HUES48 (cell line): ENCODE data around the gene PIWIL4.
"Not testable (repeated sequence)": the region's sequence is repeated elsewhere in the genome, so short reads cannot be mapped to it uniquely, and the experiment has no call there.

Source experiments
- H3K27ac ChIP-seq: one replicate; pipeline ENCODE4 v1.7.0; 2013; ENCODE audit warnings: low read depth, low read length, inconsistent platforms
- H3K27me3 ChIP-seq: 2 replicates; pipeline ENCODE4 v1.6.1; 2013; ENCODE audit warnings: mild to moderate bottlenecking, low read length; ENCODE audit not compliant: control insufficient read depth, insufficient read depth
- H3K36me3 ChIP-seq: 2 replicates; pipeline ENCODE4 v1.6.1; 2013; ENCODE audit warnings: low read length; ENCODE audit not compliant: control insufficient read depth, insufficient read depth
- H3K4me1 ChIP-seq: 2 replicates; pipeline ENCODE4 v1.6.1; 2013; ENCODE audit warnings: mild to moderate bottlenecking, low read length; ENCODE audit not compliant: control insufficient read depth, insufficient read depth
- H3K4me3 ChIP-seq: 2 replicates; pipeline ENCODE4 v1.5.1; 2013; ENCODE audit warnings: mild to moderate bottlenecking, low read depth, low read length
- H3K9ac ChIP-seq: 2 replicates; pipeline ENCODE4 v1.6.1; 2013; ENCODE audit warnings: mild to moderate bottlenecking, low read depth, low read length, moderate library complexity
- H3K9me3 ChIP-seq: 2 replicates; pipeline ENCODE4 v1.6.1; 2013; ENCODE audit warnings: low read length; ENCODE audit not compliant: control insufficient read depth, insufficient read depth

Gene PIWIL4

DNA sequence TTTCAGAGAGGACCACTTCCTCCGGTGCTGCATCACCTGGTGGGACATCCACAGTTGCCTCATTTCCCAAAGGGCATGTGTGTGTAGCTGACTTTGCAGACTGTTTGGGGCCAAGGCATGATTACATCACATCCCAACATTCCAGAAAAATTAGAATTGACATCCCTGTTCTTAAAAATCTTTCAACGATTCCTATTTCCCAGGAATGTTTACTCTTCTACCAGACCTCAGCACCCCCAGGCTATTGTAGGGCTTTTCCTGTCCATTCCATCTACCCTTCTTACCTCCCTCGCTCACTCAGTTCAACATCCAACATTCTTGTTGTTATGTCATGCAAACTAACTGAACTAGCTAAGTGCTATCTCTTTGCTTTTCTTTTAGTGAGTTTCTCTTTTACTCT lies 37.3 kb downstream of the PIWIL4 start:
- Histone ChIP-seq H3K9me3 (0 out of 2 replicates have a peak, but pooled peaks cover 3% of the 10 kb centered on the region), H3K36me3 (no peaks in the 10 kb centered on the region), H3K9ac (no peak overlapping the region), H3K27ac (peak overlapping the region; percentile 38), H3K4me1 (peaks cover 22% of the 10 kb centered on the region), H3K27me3 (no peaks in the 10 kb centered on the region), H3K4me3 (no peak overlapping the region)

DNA sequence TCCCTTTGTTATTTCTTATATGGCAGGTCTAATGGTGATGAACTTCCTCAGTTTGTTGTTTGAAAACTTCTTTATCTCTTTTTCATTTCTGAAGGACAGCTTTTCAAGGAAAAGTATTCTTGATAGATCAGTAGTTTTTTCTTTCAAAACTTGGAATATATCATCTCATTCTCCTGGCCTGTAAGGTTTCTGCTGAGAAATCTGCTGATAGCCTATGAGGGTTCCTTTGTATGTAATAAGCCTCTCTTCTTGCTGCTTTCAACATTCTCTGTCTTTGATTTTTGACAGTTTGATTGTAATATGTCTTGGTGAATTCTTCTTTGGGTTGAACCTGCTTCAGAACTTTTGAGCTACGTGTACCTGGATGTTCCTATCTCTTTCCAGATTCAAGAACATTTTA lies 46.0 kb downstream of the PIWIL4 start:
- no peak overlapping the region for H3K9ac ChIP-seq
- H3K27me3 ChIP-seq = no peaks in the 10 kb centered on the region
- no peak overlapping the region for H3K27ac ChIP-seq
- H3K4me1 ChIP-seq = no peaks in the 10 kb centered on the region
- H3K36me3 ChIP-seq = no peaks in the 10 kb centered on the region
- H3K9me3 ChIP-seq = peaks cover 15% of the 10 kb centered on the region
- H3K4me3 ChIP-seq = no peak overlapping the region

DNA sequence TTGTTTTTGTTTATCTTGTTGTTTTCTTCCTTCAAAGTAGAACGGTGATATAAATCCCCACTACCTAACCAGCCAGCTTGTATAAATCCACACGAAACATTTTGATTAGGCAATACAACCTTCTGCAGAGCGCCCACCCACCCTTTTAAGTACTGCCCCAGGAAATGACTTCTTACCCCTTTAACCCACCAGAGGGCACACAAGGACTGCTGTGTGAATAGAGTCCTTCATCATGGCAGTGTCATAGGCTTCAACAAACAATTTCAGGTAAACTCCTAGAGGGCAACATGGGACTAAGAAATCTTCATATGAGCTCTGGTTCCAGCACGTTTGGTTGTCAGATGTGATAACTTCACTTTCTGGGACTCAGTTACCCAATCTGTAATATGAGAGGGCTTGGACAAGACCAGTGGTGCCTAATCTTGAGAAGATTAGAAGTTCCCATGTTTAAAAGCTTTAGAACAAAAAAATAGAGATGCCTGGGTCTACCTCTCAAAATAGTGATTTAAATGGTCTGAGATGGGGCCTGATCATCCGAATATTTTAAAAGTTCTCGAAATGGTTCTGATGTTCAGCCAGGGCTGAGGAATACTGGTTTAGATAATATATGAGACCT lies 56.1 kb downstream of the PIWIL4 start:
- peaks cover 17% of the 10 kb centered on the region for H3K9me3 ChIP-seq
- H3K9ac ChIP-seq = no peak overlapping the region
- no peaks in the 10 kb centered on the region for H3K27me3 ChIP-seq
- H3K27ac ChIP-seq = no peak overlapping the region
- no peak overlapping the region for H3K4me3 ChIP-seq
- no peaks in the 10 kb centered on the region for H3K4me1 ChIP-seq
- no peaks in the 10 kb centered on the region for H3K36me3 ChIP-seq

DNA sequence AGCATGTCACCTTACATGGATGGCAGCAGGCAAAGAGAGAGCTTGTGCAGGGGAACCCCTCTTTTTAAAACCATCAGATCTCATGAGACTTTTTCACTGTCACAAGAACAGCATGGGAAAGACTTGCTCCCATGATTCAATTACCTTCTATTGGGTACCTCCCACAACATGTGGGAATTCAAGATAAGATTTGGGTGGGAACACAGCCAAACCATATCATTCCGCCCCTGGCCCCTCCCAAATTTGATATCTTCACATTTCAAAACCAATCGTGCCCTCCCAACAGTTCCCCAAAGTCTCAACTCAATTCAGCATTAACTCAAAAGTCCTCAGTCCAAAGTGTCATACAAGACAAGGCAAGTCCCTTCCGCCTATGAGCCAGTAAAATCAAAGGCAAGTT lies 58.3 kb downstream of the PIWIL4 start:
- not testable (repeated sequence) for H3K9ac ChIP-seq, H3K27ac ChIP-seq, H3K4me3 ChIP-seq, H3K36me3 ChIP-seq, H3K4me1 ChIP-seq, H3K27me3 ChIP-seq
- peaks cover 17% of the 10 kb centered on the region for H3K9me3 ChIP-seq

DNA sequence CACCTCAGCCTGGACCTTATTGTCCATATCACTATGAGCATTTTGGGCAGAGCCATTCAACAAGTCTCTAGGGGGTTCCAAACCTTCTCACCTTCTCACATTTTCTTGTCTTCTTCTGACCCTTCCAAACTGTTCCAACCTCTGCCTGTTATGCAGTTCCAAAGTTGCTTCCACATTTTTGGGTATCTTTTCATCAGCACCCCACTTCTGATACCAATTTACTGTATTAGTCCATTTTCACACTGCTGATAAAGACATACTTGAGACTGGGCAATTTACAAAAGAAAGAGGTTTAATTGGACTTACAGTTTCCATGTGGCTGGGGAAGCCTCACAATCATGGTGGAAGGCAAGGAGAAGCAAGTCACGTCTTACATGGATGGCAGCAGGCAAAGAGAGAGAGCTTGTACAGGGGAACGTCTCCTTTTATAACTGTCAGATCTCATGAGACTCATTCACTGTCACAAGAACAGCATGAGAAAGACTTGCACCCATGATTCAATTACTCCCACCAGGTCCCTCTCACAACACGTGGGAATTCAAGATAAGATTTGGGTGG lies 59.9 kb downstream of the PIWIL4 start:
- peaks cover 17% of the 10 kb centered on the region for H3K9me3 ChIP-seq
- H3K36me3 ChIP-seq, H3K27ac ChIP-seq, H3K4me1 ChIP-seq, H3K9ac ChIP-seq, H3K4me3 ChIP-seq, H3K27me3 ChIP-seq: not testable (repeated sequence)

DNA sequence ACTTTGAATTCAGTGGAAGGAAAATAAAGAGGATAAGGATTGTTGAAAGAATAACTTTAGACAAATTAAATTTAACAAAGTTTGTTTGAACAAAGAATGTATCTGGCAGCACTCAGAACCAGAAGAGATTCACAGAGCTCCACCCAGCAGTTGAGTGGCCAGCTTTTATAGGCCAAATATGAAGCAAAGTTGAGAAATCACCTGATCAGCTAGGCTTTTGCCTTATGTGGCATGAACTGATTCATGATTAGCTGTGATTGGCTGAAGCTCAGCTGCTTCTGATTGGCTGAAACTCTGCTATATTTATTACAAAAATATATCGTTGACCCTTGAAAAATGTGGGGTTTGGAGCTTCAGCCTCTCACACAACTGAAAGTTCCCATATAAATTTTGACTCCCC lies 62.6 kb downstream of the PIWIL4 start:
- peaks cover 17% of the 10 kb centered on the region for H3K9me3 ChIP-seq

DNA sequence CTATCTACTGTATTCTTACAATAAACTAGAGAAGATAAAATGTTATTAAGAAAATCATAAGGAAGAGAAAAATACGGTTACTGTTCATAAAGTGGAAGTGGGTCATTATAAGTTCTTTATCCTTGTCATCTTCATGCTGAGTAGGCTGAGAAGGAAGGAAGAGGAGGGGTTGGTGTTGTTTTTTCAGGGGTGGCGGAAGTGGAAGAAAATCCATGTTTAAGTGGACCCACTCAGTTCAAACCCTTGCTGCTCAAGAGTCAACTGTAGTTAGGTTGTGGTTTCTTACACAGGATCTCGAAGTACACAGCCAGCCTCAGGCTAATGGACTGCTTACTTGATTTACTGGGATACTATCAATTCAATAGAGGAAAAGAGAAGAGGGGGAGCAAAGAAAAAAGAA lies 63.1 kb downstream of the PIWIL4 start:
- Histone ChIP-seq H3K27ac (no peak overlapping the region), H3K4me1 (peaks cover 5% of the 10 kb centered on the region; the same call in 1 of the 2 replicates), H3K36me3 (no peaks in the 10 kb centered on the region), H3K9me3 (peaks cover 17% of the 10 kb centered on the region), H3K4me3 (no peak overlapping the region), H3K9ac (no peak overlapping the region), H3K27me3 (no peaks in the 10 kb centered on the region)

More for the DNA sequence above, 62.6 kb downstream of the PIWIL4 start:
- H3K36me3 ChIP-seq = no peaks in the 10 kb centered on the region
- H3K4me3 ChIP-seq = no peak overlapping the region
- H3K9ac ChIP-seq = no peak overlapping the region
- peaks cover 2% of the 10 kb centered on the region; the same call in 1 of the 2 replicates for H3K4me1 ChIP-seq
- H3K27me3 ChIP-seq = no peaks in the 10 kb centered on the region
- H3K27ac ChIP-seq = no peak overlapping the region

DNA sequence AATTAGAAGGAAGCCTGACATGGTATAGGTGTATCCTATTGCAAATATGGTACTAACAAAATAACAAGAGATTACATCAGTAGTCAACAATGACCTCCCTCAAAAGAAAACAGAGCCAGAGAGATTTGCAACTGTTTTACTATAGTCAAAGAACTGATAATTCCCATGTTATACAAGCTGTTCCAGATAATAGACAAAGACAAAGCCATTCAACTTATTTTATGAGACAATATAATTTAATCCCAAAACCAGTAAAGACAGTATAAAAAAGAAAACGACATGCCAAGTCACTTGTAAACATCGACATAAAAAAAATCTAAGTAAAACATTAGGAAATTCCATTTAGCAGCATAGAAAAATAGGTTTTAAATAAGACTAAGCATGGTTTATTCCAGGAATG lies 65.2 kb downstream of the PIWIL4 start:
- H3K9me3 ChIP-seq = peaks cover 4% of the 10 kb centered on the region
- no peak overlapping the region for H3K9ac ChIP-seq

DNA sequence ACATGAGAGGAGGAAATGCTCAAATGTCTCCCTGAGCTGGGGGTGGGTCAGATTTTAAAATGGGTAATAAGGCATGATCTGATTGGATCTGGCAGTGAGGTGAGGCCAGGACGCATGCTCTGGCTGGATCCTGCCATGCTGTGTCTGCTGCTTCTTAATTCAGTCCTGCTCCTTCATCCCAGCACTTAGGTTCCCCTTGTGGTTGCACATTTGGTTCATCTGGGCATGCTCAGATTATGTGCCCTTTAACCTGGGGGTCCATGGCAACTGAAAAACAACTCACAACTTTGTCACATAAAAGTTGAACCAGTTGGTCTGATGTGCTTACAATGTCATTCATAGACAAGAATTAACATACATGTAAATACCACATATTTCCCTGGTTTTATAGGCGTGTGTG lies 67.9 kb downstream of the PIWIL4 start:
- Histone ChIP-seq H3K4me1 (peaks cover 5% of the 10 kb centered on the region; the same call in 1 of the 2 replicates), H3K9me3 (no peaks in the 10 kb centered on the region), H3K36me3 (no peaks in the 10 kb centered on the region), H3K27me3 (no peaks in the 10 kb centered on the region), H3K4me3 (no peak overlapping the region), H3K9ac (no peak overlapping the region), H3K27ac (no peak overlapping the region)

More for the DNA sequence above, 65.2 kb downstream of the PIWIL4 start:
- Histone ChIP-seq H3K4me3 (no peak overlapping the region), H3K4me1 (peaks cover 5% of the 10 kb centered on the region; the same call in 1 of the 2 replicates), H3K36me3 (no peaks in the 10 kb centered on the region), H3K27ac (no peak overlapping the region), H3K27me3 (no peaks in the 10 kb centered on the region)

DNA sequence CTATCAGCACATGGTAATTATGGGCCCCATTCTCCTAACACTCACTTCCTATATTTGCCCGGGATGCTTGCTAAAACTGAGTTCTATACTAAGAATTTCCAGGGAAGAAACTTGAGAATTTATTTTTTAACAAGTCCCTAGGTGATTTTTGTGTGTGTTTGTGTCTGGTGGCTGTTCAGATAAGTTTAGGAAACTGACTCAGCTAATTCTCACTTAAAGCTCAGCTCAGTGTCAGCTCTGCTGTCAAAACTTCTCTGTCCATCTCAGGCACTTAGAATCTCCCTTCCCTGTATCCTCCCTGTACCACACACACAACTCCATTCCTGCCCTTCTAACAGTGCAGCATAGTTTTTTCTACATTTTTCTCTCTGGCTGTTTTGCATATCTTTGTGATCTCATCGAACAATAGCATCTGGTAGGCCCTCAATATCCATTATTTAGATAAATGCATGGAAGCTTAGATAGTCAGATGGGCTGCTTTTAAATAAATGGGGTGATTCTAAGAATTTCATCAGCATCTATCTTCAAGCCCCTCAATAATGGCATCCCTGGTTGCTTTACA lies 69.3 kb downstream of the PIWIL4 start:
- Histone ChIP-seq H3K4me1 (peaks cover 5% of the 10 kb centered on the region; the same call in 1 of the 2 replicates), H3K36me3 (no peaks in the 10 kb centered on the region), H3K9me3 (no peaks in the 10 kb centered on the region), H3K4me3 (no peak overlapping the region), H3K9ac (no peak overlapping the region), H3K27me3 (no peaks in the 10 kb centered on the region), H3K27ac (no peak overlapping the region)

DNA sequence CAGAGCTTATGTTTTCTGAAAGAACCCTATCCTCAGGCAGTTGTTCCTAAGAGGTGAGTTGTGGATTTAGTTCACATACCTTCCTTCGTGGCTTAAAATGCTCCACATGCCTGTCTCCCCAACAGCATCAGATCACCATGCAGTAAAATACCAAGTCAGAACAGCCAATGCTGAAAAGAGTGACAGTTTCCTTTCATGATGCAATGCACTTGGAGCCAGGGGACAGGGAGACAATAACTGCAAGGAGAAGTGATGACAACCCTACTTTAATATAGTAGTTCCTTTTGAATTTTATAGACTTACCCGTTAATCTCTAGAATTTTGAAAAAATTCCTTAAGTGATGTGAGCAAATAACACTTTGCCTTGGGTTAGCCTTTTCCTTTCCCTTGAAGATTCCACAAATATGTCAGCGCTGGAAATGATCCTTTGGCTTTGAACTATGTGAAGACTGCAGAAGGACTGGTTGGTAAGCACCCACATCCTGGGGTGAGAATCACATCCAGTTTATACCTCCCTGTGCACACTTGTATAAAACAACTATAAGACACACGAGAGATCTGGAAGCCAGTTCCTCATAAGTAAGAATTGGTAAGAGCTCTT lies 71.2 kb downstream of the PIWIL4 start:
- H3K27me3 ChIP-seq = no peaks in the 10 kb centered on the region
- H3K4me1 ChIP-seq = peaks cover 5% of the 10 kb centered on the region; the same call in 1 of the 2 replicates
- H3K27ac ChIP-seq = no peak overlapping the region
- H3K9me3 ChIP-seq = no peaks in the 10 kb centered on the region
- H3K36me3 ChIP-seq = no peaks in the 10 kb centered on the region
- no peak overlapping the region for H3K4me3 ChIP-seq
- H3K9ac ChIP-seq = no peak overlapping the region
